Inflammatory macrophage treated with lipopolysaccharide for 4 hours (primary cell): Measurements from ENCODE around the gene HSD11B1.

Experiments
- DNase-seq: peaks from one replicate; pipeline ENCODE4 v3.0.0-alpha.2; 2020

Gene HSD11B1

GRCh38 chr1:209756615-209757445, 52.2 kb downstream of the HSD11B1 start:
- DNase-seq = peak; percentile 61

- DNase-seq = no peak
Observed at GRCh38 chr1:209758400-209758799, 53.8 kb downstream of the HSD11B1 start.

- no peak for DNase-seq
Observed at GRCh38 chr1:209759829-209760359, 55.2 kb downstream of the HSD11B1 start.

- DNase-seq = peak; percentile 89
Observed at GRCh38 chr1:209761011-209761635, 56.5 kb downstream of the HSD11B1 start.

GRCh38 chr1:209766051-209766450, 61.4 kb downstream of the HSD11B1 start:
- DNase-seq = peak; percentile 93

GRCh38 chr1:209767096-209767495, 62.5 kb downstream of the HSD11B1 start:
- no peak for DNase-seq

GRCh38 chr1:209767706-209768105, 63.1 kb downstream of the HSD11B1 start:
- DNase-seq = peak; percentile 59

GRCh38 chr1:209768354-209768774, 63.7 kb downstream of the HSD11B1 start:
- DNase-seq = peak; percentile 53

- peak; percentile 85 for DNase-seq
Observed at GRCh38 chr1:209769171-209769904, 64.7 kb downstream of the HSD11B1 start.

GRCh38 chr1:209769971-209770370, 65.3 kb downstream of the HSD11B1 start:
- peak; percentile 48 for DNase-seq

GRCh38 chr1:209770636-209771415, 66.2 kb downstream of the HSD11B1 start:
- no peak for DNase-seq

GRCh38 chr1:209772126-209772525, 67.5 kb downstream of the HSD11B1 start:
- no peak for DNase-seq

- peak; percentile 51 for DNase-seq
Observed at GRCh38 chr1:209774592-209774991, 69.9 kb downstream of the HSD11B1 start.

- DNase-seq = peak; percentile 60
Observed at GRCh38 chr1:209775678-209776077, 71.0 kb downstream of the HSD11B1 start.

GRCh38 chr1:209777587-209777986, 72.9 kb downstream of the HSD11B1 start:
- DNase-seq = no peak

- no peak for DNase-seq
Observed at GRCh38 chr1:209778102-209778501, 73.5 kb downstream of the HSD11B1 start.

- no peak for DNase-seq
Observed at GRCh38 chr1:209780268-209780667, 75.6 kb downstream of the HSD11B1 start.

- no peak for DNase-seq
Observed at GRCh38 chr1:209783386-209783785, 78.7 kb downstream of the HSD11B1 start.
